Muscle layer of colon (tissue), 2 donors: ENCODE data around the gene DSEL.

Experiments used
- H3K27ac ChIP-seq: one replicate; pipeline ENCODE4 v1.7.0; 2013; ENCODE audit warnings: low read depth, mild to moderate bottlenecking, low read length, moderate library complexity
- H3K27me3 ChIP-seq, 2 donors: one replicate each; pipeline ENCODE4 v1.7.0; 2013; ENCODE audit warnings: low read length in 2 of 2, mild to moderate bottlenecking in 2 of 2; ENCODE audit not compliant: insufficient read depth in 2 of 2, control insufficient read depth in 1 of 2
- H3K36me3 ChIP-seq: one replicate; pipeline ENCODE4 v1.7.0; 2013; ENCODE audit warnings: mild to moderate bottlenecking, low read length; ENCODE audit not compliant: insufficient read depth
- H3K4me1 ChIP-seq: one replicate; pipeline ENCODE4 v1.7.0; 2013; ENCODE audit warnings: mild to moderate bottlenecking, low read length; ENCODE audit not compliant: insufficient read depth
- H3K4me3 ChIP-seq, 2 donors: one replicate each; pipeline ENCODE4 v1.7.0; 2013; ENCODE audit warnings: low read length in 2 of 2, low read depth in 1 of 2, mild to moderate bottlenecking in 1 of 2, moderate library complexity in 1 of 2
- H3K9ac ChIP-seq: one replicate; pipeline ENCODE4 v1.7.0; 2013; ENCODE audit warnings: low read length
- H3K9me3 ChIP-seq: one replicate; pipeline ENCODE4 v1.7.0; 2013; ENCODE audit warnings: mild to moderate bottlenecking, low read length
- donor health status: abdominal sarcoma.
- donor health status: Adenocarcinoma of cecum.

Gene DSEL

GRCh38 chr18:67517444-67517765 lies 885 bp upstream of the DSEL start:
- H3K4me3 ChIP-seq: peak overlapping the region; percentile 24 to 67
- H3K27me3 ChIP-seq: no peaks in the 10 kb centered on the region
- H3K9ac ChIP-seq: peak overlapping the region; percentile 30
- H3K27ac ChIP-seq: peak overlapping the region; percentile 85
- H3K9me3 ChIP-seq: no peaks in the 10 kb centered on the region
- no peaks in the 10 kb centered on the region for H3K36me3 ChIP-seq
- H3K4me1 ChIP-seq: peaks cover 32% of the 10 kb centered on the region

DNA sequence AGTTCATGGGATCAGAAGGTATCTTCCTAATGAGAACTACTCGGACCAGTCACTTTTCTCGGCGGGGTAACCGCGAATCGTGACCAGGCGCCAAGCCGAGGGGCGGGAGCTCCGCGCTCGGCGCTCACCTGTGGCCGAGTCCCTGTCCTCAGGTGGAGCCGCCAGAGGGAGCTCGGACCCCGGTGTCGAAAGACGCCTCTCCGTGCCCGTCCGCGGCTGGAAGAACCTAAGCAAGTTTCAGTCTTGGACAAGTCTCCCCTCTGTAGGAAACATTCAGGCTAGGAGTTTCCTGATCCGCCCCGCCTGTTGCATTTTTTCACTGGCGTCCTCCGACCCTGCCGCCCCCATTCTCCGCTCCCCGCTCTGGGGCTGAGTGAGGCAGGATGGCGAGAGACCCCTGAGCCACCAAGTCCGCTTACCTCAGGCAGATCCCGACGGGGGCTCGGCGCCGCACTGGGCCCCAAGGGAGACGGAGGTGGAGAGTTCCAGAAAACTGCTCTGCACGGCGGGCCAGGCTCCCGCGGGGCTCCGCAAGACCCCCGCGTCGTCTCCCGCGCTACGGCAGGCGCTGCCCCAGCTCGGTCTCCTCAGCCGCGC lies 480 bp downstream of the DSEL start:
- Histone ChIP-seq H3K9ac (peak overlapping the region; percentile 42), H3K27me3 (no peaks in the 10 kb centered on the region), H3K4me3 (peak overlapping the region; percentile 73 to 92), H3K9me3 (no peaks in the 10 kb centered on the region), H3K4me1 (peaks cover 27% of the 10 kb centered on the region), H3K36me3 (no peaks in the 10 kb centered on the region), H3K27ac (peak overlapping the region; percentile 80)

GRCh38 chr18:67514901-67515540 lies 1.5 kb downstream of the DSEL start:
- no peak overlapping the region for H3K27ac ChIP-seq
- no peaks in the 10 kb centered on the region for H3K27me3 ChIP-seq
- H3K4me3 ChIP-seq: peak overlapping the region in 1 of 2 donors; percentile 73
- no peaks in the 10 kb centered on the region for H3K36me3 ChIP-seq
- H3K4me1 ChIP-seq: peaks cover 19% of the 10 kb centered on the region
- H3K9me3 ChIP-seq: no peaks in the 10 kb centered on the region
- H3K9ac ChIP-seq: no peak overlapping the region

DNA sequence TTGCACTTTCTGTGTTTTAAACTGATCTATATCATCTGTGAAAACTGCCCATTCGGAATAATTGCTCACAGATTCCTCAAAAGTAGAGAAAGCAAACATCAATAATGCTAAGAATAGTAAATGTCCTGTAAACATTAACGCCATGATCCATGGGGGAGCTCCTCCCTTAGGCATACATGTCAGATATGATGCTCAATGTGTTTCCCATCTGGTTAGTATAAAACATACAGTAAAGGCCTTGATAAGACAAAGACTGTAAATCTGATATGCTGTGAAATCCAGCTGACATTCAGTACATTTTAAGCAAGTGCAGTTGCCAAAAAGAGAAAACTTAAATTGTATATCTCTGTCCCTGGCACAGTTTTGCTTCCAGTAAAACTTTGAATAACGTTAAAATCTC lies 2.1 kb downstream of the DSEL start:
- H3K4me1 ChIP-seq: peaks cover 16% of the 10 kb centered on the region
- no peak overlapping the region for H3K9ac ChIP-seq
- H3K27ac ChIP-seq: no peak overlapping the region
- no peaks in the 10 kb centered on the region for H3K27me3 ChIP-seq
- H3K9me3 ChIP-seq: no peaks in the 10 kb centered on the region
- no peak overlapping the region for H3K4me3 ChIP-seq
- no peaks in the 10 kb centered on the region for H3K36me3 ChIP-seq

GRCh38 chr18:67513280-67513679 lies 3.2 kb downstream of the DSEL start:
- H3K9ac ChIP-seq: no peak overlapping the region
- H3K4me1 ChIP-seq: peaks cover 16% of the 10 kb centered on the region
- H3K27me3 ChIP-seq: no peaks in the 10 kb centered on the region
- no peak overlapping the region for H3K4me3 ChIP-seq
- H3K36me3 ChIP-seq: no peaks in the 10 kb centered on the region
- no peaks in the 10 kb centered on the region for H3K9me3 ChIP-seq
- no peak overlapping the region for H3K27ac ChIP-seq

DNA sequence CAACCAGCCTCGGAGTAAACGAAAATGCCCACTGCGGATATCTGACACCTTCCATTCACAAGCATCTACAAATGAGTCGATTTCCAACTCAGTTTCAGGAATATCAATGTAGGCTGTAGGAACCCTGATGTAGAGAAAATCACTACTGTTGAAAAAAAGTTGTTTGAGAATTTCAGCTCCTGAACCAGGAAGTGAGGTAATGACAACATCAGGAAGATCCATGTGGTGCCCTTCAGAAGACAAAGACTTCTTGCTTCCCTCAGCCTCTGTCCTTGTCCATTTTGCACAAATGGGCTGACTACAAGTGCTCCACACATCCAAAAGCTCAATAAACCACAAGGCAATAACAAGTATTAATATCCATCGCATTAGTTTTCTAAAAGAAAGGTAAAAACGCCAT lies 4.7 kb downstream of the DSEL start:
- Histone ChIP-seq H3K36me3 (no peaks in the 10 kb centered on the region), H3K9me3 (no peaks in the 10 kb centered on the region), H3K27ac (no peak overlapping the region), H3K9ac (no peak overlapping the region), H3K27me3 (no peaks in the 10 kb centered on the region), H3K4me1 (peaks cover 6% of the 10 kb centered on the region), H3K4me3 (no peak overlapping the region)

DNA sequence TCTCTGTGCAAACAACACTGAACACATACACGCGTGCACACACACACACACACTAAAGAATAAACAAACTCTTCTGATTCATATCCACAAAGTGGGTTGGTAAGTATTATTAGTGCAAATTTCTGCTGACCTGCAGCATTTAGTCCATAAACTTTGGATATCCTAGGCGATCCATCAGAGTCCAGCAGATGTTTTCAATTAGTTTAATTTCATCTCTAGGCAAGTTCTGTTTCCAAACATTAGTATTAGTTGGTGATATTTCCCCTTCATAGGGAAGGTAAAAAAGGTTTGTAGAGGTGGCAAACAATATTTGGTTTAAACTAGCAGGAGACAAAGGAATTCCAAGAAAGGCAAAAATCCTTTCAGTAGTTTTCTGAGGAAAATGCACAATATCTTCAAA lies 5.7 kb downstream of the DSEL start:
- H3K4me1 ChIP-seq: peaks cover 6% of the 10 kb centered on the region
- no peaks in the 10 kb centered on the region for H3K9me3 ChIP-seq
- H3K9ac ChIP-seq: no peak overlapping the region
- H3K36me3 ChIP-seq: no peaks in the 10 kb centered on the region
- H3K4me3 ChIP-seq: no peak overlapping the region
- no peak overlapping the region for H3K27ac ChIP-seq
- no peaks in the 10 kb centered on the region for H3K27me3 ChIP-seq

DNA sequence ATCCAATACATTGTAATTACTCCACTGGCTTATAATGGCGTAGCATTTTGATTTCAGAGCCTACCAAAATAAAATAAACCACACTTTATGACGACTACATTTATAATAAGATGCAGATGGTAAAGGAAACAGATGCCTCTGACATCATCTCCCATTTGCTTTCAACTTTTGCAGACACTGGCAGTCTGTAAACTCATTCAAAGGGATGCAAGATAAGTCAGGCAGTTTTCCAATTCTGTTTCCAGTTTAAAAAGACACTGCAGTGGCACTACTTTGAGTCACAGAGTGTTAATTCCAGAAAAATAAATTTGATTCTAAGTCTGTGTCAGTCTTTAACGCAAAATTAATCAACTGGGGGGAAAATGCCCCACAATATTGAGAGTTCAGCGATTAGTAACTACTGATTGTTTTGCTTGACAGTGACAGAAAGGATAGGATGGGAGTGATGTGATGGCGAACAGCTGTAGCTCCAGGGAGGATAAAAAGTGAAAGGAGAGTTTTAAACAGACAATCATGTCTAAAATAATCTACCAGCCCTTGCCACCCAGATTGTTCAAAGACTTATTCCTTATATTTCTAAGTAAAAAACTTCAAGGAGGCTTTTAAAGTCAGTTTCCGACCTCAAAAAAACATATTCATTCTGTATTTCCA lies 6.7 kb downstream of the DSEL start:
- Histone ChIP-seq H3K9me3 (no peaks in the 10 kb centered on the region), H3K36me3 (no peaks in the 10 kb centered on the region), H3K4me3 (no peak overlapping the region), H3K9ac (no peak overlapping the region), H3K27me3 (no peaks in the 10 kb centered on the region), H3K4me1 (peaks cover under 1% of the 10 kb centered on the region), H3K27ac (no peak overlapping the region)

DNA sequence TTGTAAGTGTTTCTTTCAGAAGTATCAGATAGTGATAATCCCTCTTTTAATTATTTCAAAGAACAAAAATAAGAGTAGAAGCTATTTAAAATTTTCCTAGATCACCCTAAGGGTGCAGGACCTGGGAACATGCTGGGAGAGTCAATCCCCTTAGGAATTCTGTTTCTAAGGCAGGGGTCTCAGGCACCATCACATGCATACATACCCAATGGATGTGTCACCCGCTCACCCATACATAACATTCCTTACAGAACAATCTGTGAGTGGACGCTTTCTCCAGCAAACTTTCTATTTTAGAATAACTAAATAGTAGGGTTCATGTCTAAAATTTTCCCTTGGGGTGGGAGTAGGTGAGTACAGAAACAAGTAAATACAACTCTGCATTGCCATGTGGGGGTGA lies 8.4 kb downstream of the DSEL start:
- no peaks in the 10 kb centered on the region for H3K9me3 ChIP-seq
- no peak overlapping the region for H3K4me3 ChIP-seq
- no peaks in the 10 kb centered on the region for H3K27me3 ChIP-seq
- H3K36me3 ChIP-seq: no peaks in the 10 kb centered on the region
- H3K9ac ChIP-seq: no peak overlapping the region
- H3K4me1 ChIP-seq: no peaks in the 10 kb centered on the region
- no peak overlapping the region for H3K27ac ChIP-seq

DNA sequence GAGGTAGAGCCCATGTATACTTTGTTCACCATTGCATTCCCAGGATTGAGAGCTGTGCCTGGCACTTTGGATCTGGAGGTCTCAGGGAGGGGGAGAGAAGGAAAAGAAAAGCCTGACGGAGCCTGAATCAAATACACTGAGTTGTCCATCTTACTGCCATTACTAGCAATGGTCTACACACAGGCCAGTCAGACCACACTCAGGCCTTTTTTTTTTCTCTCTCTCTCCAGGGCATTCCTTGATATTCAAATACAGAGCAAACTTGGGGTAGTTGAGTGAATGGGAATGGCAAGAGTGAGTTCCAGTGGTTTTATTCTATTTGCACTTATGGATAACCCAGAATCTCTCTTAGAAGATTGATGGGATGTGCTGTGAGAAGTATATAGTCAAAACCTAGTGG lies 11.8 kb downstream of the DSEL start:
- H3K9ac ChIP-seq: no peak overlapping the region
- no peak overlapping the region for H3K4me3 ChIP-seq
- H3K4me1 ChIP-seq: no peaks in the 10 kb centered on the region
- no peaks in the 10 kb centered on the region for H3K9me3 ChIP-seq
- H3K27me3 ChIP-seq: no peaks in the 10 kb centered on the region
- no peaks in the 10 kb centered on the region for H3K36me3 ChIP-seq
- no peak overlapping the region for H3K27ac ChIP-seq

GRCh38 chr18:67500522-67501205 lies 15.9 kb downstream of the DSEL start:
- H3K9ac ChIP-seq: no peak overlapping the region
- H3K27ac ChIP-seq: no peak overlapping the region
- no peaks in the 10 kb centered on the region for H3K36me3 ChIP-seq
- H3K4me1 ChIP-seq: no peaks in the 10 kb centered on the region
- H3K27me3 ChIP-seq: no peaks in the 10 kb centered on the region
- H3K4me3 ChIP-seq: no peak overlapping the region
- H3K9me3 ChIP-seq: no peaks in the 10 kb centered on the region
